ENCODE data around the gene WDR13. TPM values are rescaled to one million over a fixed set of nuclear protein-coding genes. Genes with fewer than 3 reads are reported as not detected.

The WDR13 gene
- total RNA-seq, 2 donors from 2014 or later, result 132 to 134 TPM

- H3K9me3 ChIP-seq, result no peaks in the 10 kb centered on the region
- H3K27me3 ChIP-seq, result no peaks in the 10 kb centered on the region
- peaks cover 0 to 4% of the 10 kb centered on the region in 2 donors for H3K36me3 ChIP-seq (replicated peaks in 1 of 2; ENCODE audit: insufficient read depth in 1 of 2, low read depth in 2 of 2)
- no peak for DNase-seq
- H3K4me3 ChIP-seq, result no peak overlapping the region
- H3K27ac ChIP-seq, result no peak overlapping the region
- intact Hi-C loops (cut with DNase I), result no loop called here
- no peaks in the 10 kb centered on the region for H3K4me1 ChIP-seq
- no peak for TF ChIP-seq CTCF (IDR thresholded peaks at IDR 0.05)
- TF ChIP-seq POLR2A (IDR thresholded peaks at IDR 0.05), result no peak
- ATAC-seq, result no peak
- WGBS, 2 donors, result 87 to 95% methylated on average over 3 of the region's 14 CpGs
Observed at GRCh38 chrX:48560056-48560455, 37.2 kb upstream of the WDR13 start.

GRCh38 chrX:48560681-48561080 lies 36.6 kb upstream of the WDR13 start:
- H3K36me3 ChIP-seq (replicated peaks in 1 of 2; ENCODE audit: insufficient read depth in 1 of 2, low read depth in 2 of 2), result peaks cover 0 to 4% of the 10 kb centered on the region in 2 donors
- intact Hi-C loops (cut with DNase I), result no loop called here
- no peak overlapping the region for H3K4me3 ChIP-seq
- TF ChIP-seq POLR2A (IDR thresholded peaks at IDR 0.05) (no peak), CTCF (IDR thresholded peaks at IDR 0.05) (no peak)
- no peaks in the 10 kb centered on the region for H3K4me1 ChIP-seq
- no peaks in the 10 kb centered on the region for H3K27me3 ChIP-seq
- no peaks in the 10 kb centered on the region for H3K9me3 ChIP-seq
- DNase-seq, result no peak
- ATAC-seq, result no peak
- H3K27ac ChIP-seq, result no peak overlapping the region
- WGBS, 2 donors, result 86 to 97% methylated on average over 2 to 11 of the region's 12 CpGs

GRCh38 chrX:48569958-48570357 lies 27.3 kb upstream of the WDR13 start:
- H3K27ac ChIP-seq, result no peak overlapping the region
- intact Hi-C loops (cut with DNase I), result no loop called here
- H3K9me3 ChIP-seq, result no peaks in the 10 kb centered on the region
- 75% methylated on average over 1 of the region's 1 CpG; no CpG with 5 or more reads in 1 of the 2 donors for WGBS, 2 donors
- H3K4me1 ChIP-seq, result no peaks in the 10 kb centered on the region
- no peak for TF ChIP-seq CTCF (IDR thresholded peaks at IDR 0.05)
- TF ChIP-seq POLR2A (IDR thresholded peaks at IDR 0.05), result no peak
- DNase-seq, result no peak
- no peaks in the 10 kb centered on the region for H3K27me3 ChIP-seq
- no peak for ATAC-seq
- H3K4me3 ChIP-seq, result no peak overlapping the region
- no peaks in the 10 kb centered on the region for H3K36me3 ChIP-seq (replicated peaks in 1 of 2; ENCODE audit: insufficient read depth in 1 of 2, low read depth in 2 of 2)

- Histone ChIP-seq H3K27ac (peak overlapping the region; percentile 81 to 99 (median 98)), H3K4me1 (peaks cover 27% of the 10 kb centered on the region), H3K9me3 (no peaks in the 10 kb centered on the region), H3K4me3 (no peak overlapping the region), H3K27me3 (no peaks in the 10 kb centered on the region), H3K36me3 (replicated peaks in 1 of 2; ENCODE audit: insufficient read depth in 1 of 2, low read depth in 2 of 2) (peaks cover 3 to 6% of the 10 kb centered on the region in 2 donors)
- 11 to 40% methylated on average over 12 to 19 of the region's 19 CpGs for WGBS, 2 donors
- no peak for TF ChIP-seq POLR2A (IDR thresholded peaks at IDR 0.05)
- TF ChIP-seq CTCF (IDR thresholded peaks at IDR 0.05), result no peak
- peak; percentile 31 to 39 (median 35) for DNase-seq
- ATAC-seq, result peak; percentile 19
- intact Hi-C loops (cut with DNase I), result no loop called here
Observed at GRCh38 chrX:48573690-48574269, 23.5 kb upstream of the WDR13 start.

Measured in body of pancreas (tissue), 4 donors.